ENCODE data around the gene DOCK2.

DNA sequence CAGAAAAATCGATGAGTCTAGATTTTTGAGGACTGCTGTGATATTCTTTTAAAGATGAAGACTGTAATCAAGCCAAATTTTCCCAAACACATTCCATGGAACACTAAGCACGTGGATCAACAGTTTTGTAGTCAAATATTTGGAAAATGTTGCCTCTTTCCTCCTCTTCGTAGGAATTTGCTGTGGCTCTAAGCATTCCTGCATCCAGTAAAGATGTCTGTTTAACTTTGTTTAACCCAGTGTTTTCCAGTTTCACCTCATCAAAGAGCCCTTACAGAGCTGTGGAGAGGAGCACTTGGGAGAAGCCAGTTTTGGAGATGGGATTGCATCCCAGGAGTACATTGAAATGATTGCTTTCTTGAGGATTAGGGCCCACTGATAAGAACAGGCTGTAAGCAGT is 284.3 kb downstream of the DOCK2 start:
- TF ChIP-seq CTCF (optimal IDR thresholded peaks at IDR 0.05 in 1 of 3, IDR thresholded peaks at IDR 0.05 in 1 of 3, conservative IDR thresholded peaks at IDR 0.05 in 1 of 3; ENCODE audit: extremely low read depth in 1 of 3, insufficient read depth in 2 of 3, low read length in 3 of 3), result no peak
- no peak for TF ChIP-seq EZH2 (IDR thresholded peaks at IDR 0.05; ENCODE audit: low read length)

All from keratinocyte (primary cell).